Esophagus muscularis mucosa (tissue), 4 donors: ENCODE measurements around the gene LRRC27.

Experiments used
- CTCF ChIP-seq, 3 experiments: fragments of 200-600 bp in 2 of 3; fragments of 450-650 bp in 1 of 3; sonication (generic) in 2 of 3; IDR thresholded peaks; one replicate each; pipeline ENCODE4 v1.5.1; 2017 to 2019; ENCODE audit warnings: antibody characterized with exemption in 3 of 3, mild to moderate bottlenecking in 2 of 3, moderate library complexity in 1 of 3
- EP300 ChIP-seq: sonication (generic); formaldehyde crosslinking; IDR thresholded peaks from one replicate; pipeline ENCODE4 v1.6.1; 2017; ENCODE audit warnings: antibody characterized with exemption
- POLR2A ChIP-seq: fragments of 450-650 bp; IDR thresholded peaks from one replicate; pipeline ENCODE4 v1.6.1; 2017; ENCODE audit warnings: antibody characterized with exemption, moderate library complexity, mild to moderate bottlenecking, low read depth
- POLR2AphosphoS5 ChIP-seq, 2 donors: sonication (generic); formaldehyde crosslinking; IDR thresholded peaks; one replicate each; pipeline ENCODE4 v1.6.1; 2017; ENCODE audit warnings: antibody characterized with exemption in 2 of 2

GRCh38 chr10:132309471-132309865 lies 22.5 kb upstream of the LRRC27 start:
- no peak for TF ChIP-seq POLR2A
- no peak for TF ChIP-seq CTCF (IDR thresholded peaks at IDR 0.05)
- no peak for TF ChIP-seq POLR2AphosphoS5 (IDR thresholded peaks at IDR 0.05)
- TF ChIP-seq EP300: no peak
